NCI-H187 treated with DMSO at 0.1 percent for 48 hours (cell line): ENCODE data around the gene PRSS1.
A peak's percentile ranks its signal among the peaks of the same experiment; 100 is the strongest.
"Not testable (repeated sequence)": the region's sequence is repeated elsewhere in the genome, so short reads cannot be mapped to it uniquely, and the experiment has no call there.

ENCODE experiments used
- DNase-seq: peaks from one replicate; lab custom pipeline; 2025; lab: John Stamatoyannopoulos, UW

The PRSS1 gene

GRCh38 chr7:142748410-142748809 is 862 bp upstream of the PRSS1 start:
- DNase-seq: not testable (repeated sequence)

GRCh38 chr7:142750321-142750938 is 1.2 kb downstream of the PRSS1 start:
- DNase-seq: no peak

DNA sequence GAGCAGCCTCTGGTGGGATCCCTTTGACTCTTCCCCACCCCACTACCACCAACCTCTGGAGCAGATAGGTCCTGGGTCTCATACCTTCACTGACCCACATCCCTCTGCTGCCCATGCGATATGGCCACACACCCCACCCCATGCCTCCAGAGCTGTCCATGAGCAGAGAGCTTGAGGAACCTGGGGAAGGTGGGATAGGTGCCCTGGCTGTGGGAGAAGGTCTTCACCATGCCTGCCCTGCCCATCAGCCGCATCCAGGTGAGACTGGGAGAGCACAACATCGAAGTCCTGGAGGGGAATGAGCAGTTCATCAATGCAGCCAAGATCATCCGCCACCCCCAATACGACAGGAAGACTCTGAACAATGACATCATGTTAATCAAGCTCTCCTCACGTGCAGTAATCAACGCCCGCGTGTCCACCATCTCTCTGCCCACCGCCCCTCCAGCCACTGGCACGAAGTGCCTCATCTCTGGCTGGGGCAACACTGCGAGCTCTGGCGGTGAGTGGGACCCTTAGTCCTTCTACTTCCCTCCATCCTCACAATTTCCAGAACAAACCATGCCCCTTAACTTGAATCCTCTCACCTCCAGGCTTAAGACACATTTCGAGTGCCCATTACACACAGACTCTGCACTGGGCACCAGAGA is 2.4 kb downstream of the PRSS1 start:
- DNase-seq: not testable (repeated sequence)

- DNase-seq: no peak
Observed at GRCh38 chr7:142752376-142753225, 3.3 kb downstream of the PRSS1 start.

DNA sequence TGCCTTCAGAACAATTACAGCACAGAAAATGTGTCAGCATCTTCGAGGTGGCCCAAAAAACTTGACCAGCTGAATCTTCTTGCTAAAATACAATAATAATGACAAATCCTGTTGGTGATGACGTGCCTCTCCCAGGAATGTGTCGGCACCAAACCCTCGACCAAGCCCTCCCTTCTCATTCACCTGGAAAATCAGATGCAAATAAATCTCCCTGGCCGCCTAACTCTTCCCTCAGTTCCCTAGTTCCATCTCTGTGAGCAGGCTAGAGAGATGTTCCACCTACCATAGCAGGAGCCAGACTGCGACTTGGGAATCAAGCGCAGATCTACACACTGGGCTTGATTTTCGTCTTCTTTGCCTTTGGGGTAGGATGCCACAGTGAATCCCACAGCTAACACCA is 4.1 kb downstream of the PRSS1 start:
- no peak for DNase-seq

DNA sequence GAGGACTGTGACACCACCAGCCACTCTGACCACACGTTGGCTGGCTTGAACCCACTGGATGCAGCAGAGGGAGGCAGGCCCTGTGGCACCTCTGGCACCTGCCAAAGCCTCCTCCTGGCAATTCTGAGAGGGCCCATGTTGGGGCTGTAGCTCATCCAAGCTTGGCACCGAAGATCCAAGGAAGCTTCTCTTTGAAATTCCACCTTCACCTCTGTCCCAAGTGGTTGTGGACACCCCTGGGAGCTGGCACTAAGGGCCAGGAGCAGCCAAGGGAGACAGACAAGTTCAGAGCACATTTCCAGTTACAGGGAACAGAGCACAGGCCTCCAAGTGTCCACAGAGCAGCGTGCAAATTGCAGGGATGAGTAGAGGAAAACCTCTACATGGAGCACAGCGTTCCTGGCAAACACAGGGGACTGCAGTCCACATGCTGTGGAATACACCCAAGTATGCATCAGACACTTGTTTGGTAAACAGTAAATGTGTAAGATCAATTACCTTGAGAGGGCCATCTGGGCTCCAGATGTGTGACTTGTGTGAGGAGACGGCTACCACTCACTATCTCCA is 4.7 kb downstream of the PRSS1 start:
- not testable (repeated sequence) for DNase-seq

- no peak for DNase-seq
Observed at GRCh38 chr7:142754681-142755575, 5.7 kb downstream of the PRSS1 start.

DNA sequence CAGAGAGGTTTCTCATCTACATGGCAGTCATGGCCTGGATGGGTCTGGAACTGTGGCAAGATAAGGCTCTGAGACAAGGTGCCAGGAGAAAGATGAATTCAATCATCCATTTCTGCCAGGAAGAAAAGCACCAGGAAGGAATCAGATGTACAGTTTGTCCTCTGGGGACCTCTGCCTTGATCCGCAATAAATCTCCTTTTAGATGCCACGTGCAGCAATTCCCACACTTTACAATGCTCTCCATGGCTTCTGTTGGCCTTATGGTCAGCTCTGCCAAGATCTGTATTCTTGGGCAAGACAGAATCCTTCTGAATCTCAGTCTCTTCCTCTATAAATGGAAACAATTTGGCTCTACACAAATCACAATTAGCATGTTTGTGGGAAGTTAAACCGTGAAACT is 9.0 kb downstream of the PRSS1 start:
- not testable (repeated sequence) for DNase-seq

DNA sequence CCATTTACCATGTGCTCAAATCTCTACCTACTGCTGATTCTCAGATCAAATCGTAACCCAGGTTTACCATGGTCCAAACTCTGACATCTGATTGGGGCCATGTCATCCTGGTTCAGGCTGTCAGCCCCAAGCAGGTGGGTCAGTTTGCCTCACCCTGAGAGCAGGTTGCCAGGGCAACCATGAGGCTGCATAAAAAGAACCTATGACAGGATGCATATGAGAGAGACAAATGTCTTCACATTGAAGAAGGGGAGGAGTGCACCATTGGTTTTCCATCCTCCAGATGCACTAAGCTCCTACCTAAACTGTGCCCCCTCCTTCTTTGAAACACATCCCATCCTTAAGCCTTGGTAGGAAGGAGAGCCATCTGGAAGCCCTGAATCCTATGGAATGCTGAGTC is 10.2 kb downstream of the PRSS1 start:
- DNase-seq: peak; percentile 35

DNA sequence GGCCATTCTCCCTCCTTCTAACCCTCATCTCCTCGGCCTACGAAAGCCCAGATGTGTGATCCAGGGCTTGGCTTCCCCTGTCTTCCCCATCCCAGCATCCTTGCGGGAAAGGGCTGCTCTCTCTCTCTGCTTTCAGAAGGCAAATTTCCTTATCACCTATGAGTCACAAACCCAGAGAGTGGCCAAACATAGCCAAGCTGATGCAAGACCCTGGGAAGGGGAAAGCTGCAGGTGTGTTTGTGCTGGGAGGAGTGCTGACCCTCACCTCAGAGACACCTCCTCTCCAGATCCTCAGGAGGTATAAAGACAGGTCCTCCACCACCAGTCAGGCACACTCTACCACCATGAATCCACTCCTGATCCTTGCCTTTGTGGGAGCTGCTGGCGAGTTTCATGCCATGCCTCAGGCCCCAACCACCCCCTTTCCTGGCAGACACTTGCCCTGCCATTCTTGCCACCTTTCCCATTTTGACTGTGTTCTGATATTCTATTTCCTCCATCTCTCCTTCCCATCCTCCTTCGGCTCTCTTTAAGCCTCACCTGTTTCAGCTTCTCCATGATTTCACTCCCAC is 10.9 kb downstream of the PRSS1 start:
- peak; percentile 52 for DNase-seq

DNA sequence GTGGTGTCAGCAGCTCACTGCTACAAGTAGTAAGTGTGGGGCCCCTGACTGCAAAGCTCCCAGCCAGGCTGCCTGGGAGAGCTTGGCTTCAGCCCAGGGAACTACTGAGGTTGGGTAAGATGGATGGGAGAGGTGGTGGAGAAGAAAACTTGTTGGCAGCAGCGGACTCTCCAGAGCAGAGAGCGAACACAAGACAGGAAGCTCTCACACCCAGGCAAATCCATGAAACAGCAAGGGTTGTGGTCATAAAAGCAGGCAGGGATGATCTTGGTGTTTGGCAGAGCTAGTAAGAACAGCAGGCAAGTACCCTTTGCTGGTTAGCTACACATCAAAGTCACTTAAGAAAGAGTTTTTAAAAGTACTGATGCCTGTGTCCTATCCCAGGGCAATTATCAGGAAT is 12.3 kb downstream of the PRSS1 start:
- not testable (repeated sequence) for DNase-seq

- no peak for DNase-seq
Observed at GRCh38 chr7:142762104-142762503, 12.8 kb downstream of the PRSS1 start.

GRCh38 chr7:142767451-142767850 is 18.2 kb downstream of the PRSS1 start:
- no peak for DNase-seq

DNA sequence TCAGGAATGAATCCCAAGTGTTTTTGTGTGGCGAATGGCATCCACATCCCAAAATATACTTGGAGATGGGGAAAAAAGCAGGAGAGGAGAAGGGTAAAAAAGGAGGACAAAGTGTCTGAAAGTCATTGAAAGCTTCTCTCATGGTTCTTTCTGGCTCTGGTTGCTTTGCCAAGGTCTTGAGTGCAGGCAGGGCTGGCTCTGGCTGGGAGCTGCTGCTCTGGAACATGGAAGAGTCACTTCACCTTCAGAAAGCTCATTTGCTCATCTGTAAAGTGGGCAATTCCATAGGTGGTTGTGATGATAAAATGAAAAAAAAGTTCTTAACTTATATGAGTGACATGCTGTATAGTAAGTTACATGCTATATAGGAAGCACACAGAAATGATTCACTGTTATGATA is 18.6 kb downstream of the PRSS1 start:
- DNase-seq: no peak

DNA sequence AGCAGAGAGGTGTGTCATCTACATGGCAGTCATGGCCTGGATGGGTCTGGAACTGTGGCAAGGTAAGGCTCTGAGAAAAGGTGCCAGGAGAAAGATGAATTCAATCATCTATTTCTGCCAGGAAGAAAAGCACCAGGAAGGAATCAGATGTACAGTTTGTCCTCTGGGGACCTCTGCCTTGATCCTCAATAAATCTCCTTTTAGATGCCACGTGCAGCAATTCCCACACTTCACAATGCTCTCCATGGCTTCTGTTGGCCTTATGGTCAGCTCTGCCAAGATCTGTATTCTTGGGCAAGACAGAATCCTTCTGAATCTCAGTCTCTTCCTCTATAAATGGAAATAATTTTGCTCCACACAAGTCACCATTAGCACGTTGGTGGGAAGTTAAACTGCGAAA is 19.6 kb downstream of the PRSS1 start:
- not testable (repeated sequence) for DNase-seq

- DNase-seq: peak; percentile 99
Observed at GRCh38 chr7:142770661-142771352, 21.5 kb downstream of the PRSS1 start, which contains the start of gene PRSS2. PRSS2 (plus strand) TSS chr7:142770970; CDS start chr7:142770983, 13 bp downstream.

- no peak for DNase-seq
Observed at GRCh38 chr7:142771353-142771723, 22.1 kb downstream of the PRSS1 start.

GRCh38 chr7:142772051-142772450 is 22.8 kb downstream of the PRSS1 start:
- DNase-seq: no peak

DNA sequence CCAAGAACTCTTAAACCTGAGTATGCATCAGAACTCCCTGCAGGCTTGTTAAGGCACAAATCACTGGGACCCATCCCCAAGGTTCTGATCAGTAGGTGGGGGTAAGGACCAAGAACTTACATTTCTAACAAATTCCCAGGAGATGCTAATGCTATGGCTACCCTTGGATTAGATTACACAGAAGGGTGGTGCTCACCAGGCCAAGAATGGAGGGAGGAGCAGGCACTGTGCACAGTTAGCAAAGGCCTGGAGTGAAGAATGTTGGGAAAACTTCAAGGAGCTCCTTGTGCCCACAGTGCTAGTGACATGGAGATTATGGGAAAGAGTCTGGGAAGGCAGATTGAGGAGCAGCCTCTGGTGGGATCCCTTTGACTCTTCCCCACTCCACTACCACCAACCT is 23.4 kb downstream of the PRSS1 start:
- DNase-seq: no peak

DNA sequence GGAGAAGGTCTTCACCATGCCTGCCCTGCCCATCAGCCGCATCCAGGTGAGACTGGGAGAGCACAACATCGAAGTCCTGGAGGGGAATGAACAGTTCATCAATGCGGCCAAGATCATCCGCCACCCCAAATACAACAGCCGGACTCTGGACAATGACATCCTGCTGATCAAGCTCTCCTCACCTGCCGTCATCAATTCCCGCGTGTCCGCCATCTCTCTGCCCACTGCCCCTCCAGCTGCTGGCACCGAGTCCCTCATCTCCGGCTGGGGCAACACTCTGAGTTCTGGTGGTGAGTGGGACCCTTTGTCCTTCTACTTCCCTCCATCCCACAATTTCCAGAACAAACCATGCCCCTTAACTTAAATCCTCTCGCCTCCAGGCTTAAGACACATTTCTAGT is 24.0 kb downstream of the PRSS1 start:
- DNase-seq: no peak
